Suppressor macrophage treated with lipopolysaccharide for 1 hour (primary cell): Measurements from ENCODE around the gene C10orf53.

ENCODE experiments used
- DNase-seq, 3 donors: peaks; one replicate each; pipeline ENCODE4 v3.0.0-alpha.2; 2020 to 2022

The C10orf53 gene, protein sequence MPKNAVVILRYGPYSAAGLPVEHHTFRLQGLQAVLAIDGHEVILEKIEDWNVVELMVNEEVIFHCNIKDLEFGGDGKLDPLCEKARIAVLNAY

DNA sequence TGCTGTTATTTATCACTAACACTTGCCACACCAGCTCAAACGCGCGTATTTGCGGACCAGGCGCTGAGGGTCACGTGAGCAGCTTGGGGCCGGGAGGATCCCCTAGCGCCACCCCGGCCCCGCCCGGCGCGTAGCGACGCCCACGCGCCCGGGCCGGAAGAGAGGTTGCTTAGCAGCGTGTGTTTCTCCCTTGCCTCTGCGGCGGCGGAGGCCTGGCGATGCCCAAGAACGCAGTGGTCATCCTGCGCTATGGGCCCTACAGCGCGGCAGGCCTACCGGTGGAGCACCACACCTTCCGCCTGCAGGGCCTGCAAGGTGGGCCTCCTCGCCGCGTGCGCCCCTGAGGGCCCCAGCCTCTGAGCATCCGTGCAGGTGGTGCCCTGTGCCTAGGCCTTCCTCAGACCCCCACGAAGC lies at the start of gene C10orf53:
C10orf53 (plus strand) TSS at position 172 of the 414 bp plus-strand sequence; CDS start at position 219, 47 bp downstream.
- DNase-seq = peak; percentile 53 to 84 (median 69)

DNA sequence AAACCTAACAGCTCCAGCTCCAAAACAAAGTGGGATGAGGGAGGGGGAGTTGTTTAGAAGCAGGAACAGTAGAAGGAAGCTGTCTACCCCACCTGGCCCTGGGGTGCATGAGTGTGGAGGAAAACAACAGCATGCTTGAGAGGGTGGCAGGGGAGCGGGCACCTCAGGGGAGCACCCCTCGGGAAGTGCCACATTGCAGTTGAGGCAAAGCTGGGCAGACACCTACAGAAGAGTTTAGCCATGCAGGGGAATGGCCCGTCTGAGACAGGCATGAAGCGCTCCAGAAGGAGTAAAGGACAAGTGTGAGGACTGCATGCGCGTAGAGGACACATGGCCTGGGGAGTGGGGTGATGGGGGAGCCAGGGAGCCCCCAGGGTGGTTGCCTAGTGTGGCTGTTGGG lies 47.5 kb upstream of the C10orf53 start:
- no peak for DNase-seq

DNA sequence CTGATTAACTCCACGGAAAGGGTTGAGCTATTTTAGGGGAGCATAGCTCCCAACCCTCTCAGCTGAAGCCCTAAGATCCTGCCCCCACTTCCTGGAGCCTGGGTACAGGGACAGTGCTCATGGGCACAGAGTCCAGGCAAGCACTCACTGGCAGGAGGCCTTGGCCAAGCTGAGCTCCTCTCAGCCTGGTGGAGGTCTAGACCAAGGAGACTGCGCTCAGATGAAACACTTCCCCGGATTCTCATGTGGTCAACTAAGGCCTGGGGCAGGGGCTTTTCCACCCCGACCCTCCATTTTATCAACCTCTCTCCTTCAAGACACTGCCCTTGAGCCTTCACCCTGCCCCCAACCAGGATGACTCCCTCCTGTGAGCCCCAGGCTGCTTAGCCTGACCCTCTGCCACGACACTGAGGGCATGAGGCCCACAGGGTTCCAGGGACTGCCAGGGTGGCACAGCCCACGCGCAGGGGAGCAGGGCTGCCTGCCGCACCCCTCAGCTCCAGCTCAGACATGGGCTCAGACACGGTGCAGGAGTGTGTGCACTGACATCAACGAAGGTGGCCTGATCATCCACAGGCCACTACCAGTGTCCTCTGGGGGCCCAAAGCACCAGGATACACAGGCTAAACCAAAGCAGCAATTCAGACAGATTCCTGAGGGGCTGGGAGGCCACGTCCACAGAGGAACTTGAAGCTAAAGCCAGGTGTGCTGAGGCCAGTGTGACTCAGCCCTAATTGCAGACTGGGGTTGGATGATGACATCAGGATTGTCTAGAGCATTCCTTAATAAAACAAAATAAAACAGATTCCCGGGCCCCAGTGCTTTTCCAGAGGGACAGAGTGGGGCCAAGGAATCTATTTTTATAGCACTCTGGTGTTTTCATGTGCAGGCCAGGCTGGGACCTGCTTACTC lies 46.8 kb upstream of the C10orf53 start:
- DNase-seq = no peak

DNA sequence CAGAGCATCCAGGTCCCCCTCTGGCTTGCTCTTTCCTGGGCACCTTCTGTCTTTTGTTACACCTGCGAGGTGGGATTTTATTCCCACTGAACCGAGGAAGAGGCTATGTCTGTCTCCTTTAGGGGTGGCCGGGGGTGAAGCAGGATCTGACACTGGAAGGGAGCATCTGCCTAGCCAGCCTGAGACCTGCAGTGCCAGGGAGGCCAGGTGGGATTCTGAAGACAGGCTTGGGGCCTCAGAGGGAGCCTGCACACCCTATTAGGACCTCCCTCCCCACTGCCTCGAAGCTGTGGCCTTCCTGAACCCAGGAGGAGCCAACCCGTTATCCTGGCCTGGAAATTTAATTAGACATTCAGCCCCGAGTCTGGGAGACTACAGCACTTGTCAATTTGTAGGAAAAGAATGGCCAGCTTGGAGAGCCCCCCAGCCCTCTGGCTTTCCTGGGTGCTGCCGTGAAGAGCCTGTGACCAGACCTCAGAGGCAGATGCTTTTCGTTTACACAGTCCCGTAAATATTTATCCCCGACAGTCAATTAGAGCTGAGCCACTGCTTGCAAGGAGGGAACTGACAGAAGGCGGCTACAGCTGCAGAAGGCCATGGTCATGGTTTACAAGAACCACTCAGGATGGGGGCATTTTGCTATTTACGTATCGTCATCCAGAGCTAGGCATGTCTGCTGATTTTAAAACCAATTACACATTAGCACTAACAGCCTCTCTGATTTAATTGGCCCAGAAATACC lies 46.0 kb upstream of the C10orf53 start:
- no peak for DNase-seq

DNA sequence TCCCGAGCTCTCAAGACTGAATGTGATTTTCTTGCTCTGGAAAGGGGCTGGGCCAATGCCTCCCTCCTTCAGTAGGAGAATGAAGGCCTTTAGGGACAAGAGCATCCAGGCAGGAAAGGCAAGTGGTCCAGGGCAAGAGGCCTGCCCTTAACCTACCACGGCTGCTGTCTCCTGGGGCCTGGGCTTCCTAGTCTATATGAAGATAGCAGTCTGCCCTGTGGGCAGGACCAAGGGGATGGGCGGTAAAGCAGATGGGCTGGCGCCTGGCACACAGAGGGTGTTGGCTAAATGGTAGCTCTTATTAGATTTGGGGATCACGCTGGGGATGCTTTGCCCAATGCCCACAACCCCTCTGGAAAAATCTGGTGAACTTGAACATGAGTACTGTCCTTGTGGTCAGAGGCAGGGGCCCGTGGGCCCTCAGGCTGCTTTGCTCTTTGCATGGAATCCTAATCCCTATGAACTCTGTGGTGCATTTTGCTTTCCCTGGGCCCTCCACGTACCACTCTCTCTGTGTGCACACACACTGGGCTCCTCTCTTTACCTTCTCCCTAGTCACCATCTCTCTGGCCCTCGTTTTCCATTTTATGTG lies 45.3 kb upstream of the C10orf53 start:
- no peak for DNase-seq

DNA sequence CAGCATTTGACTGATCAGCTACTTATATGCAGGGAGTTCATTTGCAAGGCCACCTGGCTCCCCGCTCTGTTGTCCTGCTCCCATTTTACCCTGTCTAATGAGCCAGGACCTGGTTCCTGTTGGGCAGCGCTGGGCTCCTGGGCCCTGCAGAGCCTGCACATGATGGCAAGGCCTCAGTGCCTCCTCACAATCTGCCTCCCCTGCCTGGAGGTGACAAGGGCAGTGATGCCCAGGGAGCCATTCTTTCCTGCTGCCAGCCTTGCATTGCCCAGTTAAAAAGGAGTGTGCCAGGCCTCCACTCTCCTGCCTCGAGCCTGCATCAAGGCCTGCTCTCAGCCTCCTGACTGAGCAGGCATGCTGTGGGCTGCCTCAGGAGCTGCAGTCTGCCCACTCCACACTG lies 37.1 kb upstream of the C10orf53 start:
- DNase-seq = no peak

DNA sequence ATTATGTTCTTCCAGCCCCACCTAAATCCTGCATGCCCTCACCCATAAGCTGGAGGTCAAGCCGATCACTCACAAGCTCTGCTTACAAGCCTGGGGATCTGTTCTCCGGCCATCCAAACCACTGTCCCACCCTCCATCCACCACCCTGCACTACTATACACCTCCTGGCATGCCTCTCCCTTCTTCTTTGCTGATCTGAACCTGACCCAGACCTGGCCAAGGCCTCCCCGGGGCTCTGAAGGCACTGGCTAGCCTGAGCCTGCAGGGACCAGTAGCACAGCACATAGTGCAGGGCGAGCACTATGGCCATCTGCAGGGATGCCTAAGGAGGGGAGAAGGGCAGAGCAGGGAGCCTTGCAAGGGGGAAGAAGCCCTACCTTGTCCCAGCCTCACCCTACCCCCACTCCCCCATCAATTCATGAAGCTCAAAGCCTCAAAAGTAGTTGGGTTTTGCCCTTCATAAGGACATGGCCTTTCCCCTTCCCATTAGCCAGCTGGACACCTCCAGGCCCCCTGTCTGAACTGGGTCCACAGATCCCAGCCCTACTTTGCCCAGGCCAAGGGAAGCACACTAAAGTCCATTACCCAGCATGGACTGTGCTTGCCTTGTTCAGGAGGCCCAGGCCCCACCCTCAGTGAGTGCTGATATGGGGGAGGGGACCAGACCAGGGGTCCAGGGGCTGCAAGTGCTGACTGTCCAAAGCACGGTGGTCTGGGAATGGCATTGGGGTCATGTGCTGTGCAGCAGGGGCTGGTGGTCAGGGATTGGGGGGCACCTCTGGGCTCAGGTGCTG lies 36.0 kb upstream of the C10orf53 start:
- no peak for DNase-seq

DNA sequence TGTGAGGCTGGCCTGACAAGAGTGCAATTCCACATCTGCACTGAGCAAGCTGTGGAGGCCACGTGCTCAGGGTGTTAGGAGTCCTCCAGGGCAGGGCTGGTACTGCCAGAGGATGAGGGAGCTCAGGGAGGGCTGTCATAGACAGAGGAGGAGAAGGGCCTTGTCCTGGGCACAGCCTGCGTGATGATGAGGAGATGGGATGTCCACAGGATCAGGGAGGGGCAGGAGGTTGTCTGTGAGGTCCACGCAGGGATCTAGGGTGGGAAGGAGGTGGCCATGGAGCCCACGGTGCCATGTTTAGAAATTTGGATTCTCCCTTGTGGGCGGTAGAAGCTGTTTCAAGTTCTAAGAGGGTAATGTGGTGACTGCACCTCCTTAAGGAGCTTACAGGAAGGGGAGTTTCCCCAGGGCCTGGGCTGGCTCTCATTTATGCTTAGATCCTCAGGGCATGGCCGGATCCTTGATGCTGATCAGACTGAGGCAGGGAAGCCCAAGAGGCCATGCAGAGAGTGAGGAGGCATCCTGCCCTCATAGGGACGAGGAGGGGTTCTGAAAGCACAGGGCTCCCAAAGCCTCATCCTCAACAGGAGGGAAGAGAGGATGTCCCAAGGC lies 35.3 kb upstream of the C10orf53 start:
- DNase-seq = peak in 1 of 3 donors; percentile 2

DNA sequence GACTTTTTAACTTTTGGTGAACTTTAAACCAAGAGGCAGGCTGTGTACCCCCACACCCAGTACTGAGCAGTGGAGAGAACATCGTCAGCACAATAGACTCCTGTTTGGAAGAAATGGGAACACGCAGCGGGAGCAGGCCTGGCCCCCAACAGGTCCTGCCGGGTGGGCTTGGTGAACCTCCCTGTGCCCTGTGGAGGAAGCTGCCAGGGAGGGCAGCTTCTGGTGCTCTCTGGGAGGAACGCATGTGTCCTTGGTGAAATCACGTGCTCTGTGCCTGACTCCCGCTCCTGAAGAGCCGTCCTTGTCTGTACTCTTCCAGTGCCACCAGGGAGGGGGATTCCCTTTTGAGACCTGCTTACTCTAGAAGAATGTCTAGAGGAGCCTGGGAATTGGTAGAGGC lies 34.0 kb upstream of the C10orf53 start:
- DNase-seq = no peak

DNA sequence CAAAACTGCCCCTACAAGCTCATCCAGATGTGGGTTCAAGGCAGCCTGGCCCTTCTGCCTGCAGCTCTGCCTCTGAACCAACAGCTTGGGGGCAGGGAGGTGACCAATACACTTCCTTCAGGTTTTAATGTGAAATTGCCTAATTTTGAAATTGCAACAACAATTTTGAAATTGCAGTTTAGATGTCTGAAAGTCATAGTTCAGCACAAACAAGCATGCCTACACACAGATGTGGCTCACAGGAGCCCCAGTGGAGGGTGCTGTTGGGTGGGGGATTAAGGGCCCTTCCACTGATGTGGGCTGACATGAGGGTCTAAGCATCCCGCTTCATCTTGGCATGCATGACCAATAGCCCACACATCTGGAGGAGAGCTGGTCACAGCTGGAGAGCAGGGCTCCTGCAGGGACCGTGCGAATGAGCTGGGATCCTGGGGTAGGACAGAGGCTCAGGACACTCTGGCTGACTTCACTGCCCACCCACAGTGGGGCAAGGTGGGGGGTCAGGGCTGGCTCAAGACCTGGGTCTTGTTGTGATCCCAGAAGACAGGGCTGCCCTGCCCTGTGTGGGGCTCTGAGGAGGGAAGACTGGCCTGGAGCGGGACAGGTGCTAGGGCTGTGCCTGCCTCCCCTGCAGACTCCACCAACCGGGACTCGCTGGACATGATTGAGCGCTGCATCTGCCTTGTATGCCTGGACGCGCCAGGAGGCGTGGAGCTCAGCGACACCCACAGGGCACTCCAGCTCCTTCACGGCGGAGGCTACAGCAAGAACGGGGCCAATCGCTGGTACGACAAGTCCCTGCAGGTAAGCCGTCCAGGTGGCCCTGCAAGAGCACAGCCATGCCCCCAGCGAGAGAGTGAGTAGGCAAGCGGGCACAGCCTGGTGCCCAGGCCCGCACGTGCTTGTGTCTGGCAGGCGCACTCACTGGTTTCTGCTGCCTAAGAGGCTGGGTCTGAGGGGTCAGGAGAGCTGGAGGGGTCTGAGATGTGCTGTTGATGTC lies 33.3 kb upstream of the C10orf53 start:
- peak in 1 of 3 donors; percentile 29 for DNase-seq

DNA sequence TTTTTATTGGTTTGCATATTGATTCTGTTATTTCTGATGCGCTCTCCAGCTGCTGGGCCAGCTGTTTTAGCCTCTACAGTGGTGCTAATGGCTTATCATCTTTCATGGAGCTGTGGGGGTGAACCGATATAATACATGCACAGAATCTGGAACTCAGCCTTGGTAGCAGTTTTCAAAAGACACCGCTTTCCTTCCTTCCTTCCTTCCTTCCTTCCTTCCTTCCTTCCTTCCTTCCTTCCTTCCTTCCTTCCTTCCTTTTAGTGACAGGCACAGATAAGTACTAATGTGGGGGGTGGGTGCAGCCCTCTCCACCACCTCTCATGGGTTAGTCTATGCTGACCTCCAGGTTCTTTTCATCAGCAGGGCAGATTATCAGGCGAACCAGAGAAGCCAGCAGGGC lies 31.9 kb upstream of the C10orf53 start:
- DNase-seq = no peak

DNA sequence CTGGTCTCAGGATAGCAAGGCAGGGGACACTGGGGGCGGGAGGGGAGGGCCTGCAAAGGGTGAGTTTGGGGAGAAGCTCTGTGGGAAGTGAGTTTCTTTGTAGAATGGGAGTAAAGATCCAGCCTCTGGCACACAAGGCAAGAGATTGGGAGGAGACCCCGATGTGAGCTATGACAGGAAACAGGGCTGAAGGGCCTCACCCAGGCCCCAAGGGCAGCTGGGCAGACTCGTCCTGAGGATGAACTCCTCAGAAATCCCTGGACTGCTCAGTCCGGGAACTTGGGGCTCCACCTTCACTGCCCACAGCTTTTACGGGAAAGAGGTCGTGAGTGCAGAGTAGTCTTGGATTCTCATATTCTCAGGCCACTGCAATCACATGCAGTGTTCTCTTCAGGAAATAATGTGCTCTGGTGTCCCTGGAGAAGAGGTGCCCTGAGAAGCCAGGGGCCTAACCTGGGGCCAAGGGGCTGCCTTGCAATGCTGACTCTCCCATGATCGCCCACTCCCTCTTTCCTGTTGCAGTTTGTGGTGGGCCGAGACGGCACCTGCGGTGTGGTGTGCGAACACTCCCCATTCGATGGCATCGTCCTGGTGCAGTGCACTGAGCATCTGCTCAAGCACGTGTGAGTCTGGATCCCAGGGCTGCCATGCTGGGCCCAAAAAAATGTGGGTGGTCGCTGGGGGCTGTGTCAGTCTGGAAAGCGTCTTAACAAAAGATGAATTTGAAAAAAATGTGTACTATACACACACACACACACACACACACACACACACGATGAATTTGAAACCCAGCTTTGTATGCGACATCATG lies 31.3 kb upstream of the C10orf53 start:
- DNase-seq = no peak

DNA sequence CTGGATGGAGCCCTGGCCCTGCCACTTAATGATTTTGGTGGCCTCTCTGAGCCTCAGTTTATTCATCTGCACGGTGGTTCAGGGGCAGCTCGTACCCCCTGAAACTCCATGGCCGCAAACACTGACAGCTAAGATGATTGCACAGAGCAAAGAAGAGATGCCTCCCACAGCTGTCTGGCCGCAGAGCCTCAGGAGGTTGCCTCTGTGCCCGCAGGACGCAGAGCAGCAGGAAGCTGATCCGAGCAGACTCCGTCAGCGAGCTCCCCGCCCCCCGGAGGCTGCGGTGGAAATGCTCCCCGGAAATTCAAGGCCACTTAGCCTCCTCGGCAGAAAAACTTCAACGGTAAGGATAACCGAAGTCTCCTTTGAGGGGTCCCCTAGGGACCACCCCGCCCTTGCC lies 30.2 kb upstream of the C10orf53 start:
- no peak for DNase-seq

DNA sequence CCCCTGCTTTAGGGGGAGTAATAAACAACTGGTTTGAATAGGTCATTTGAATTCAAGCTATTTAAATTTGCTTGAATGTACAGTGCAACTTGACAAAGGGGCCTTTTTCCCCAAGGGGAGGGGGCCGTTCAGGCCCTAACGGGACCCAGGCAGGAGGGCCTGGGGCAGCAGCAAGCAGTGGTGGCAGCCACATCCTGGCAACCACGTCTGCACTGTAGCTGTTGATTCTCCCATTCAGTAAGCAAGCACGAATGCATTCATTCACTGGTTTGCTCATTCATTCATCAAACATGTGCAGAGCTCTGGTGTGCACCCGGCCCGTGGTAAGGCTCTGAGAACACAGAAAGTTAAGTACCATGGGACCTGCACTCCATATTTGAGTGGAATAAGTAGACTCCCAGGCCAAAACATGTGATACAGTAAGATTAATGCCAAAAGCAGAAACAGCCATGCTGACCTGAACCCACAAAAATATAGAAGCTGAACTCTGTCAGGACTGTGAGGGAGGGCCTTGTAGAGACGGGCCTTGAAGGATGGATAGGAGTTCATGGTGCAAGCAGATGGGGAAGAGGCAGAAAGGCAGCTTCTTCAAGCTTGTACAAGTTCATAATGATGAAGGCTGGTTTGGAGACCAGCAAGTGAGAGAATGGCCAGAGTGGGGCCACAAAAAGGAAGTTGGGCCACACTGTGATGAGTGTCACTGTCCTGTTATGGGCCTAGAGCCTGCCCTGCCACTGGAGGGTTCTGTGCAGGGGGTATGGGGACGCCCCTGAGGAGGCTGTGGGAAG lies 29.3 kb upstream of the C10orf53 start:
- DNase-seq = no peak

DNA sequence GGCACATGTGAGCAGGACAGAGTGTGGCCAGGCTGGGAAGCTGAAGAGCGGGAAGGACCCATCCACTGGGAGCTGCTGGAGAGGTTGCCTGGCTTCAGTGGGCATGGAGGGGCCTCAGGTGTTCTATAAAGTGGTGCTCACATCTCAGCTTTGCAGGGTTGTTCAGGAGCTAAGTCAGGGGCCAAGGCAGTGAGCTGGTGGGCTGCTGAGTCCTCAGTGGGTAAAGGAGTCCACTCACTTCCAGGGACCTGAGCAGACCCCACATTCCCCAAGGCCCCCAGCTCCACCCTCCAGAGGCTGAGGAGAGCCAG lies 28.8 kb upstream of the C10orf53 start:
- DNase-seq = no peak

DNA sequence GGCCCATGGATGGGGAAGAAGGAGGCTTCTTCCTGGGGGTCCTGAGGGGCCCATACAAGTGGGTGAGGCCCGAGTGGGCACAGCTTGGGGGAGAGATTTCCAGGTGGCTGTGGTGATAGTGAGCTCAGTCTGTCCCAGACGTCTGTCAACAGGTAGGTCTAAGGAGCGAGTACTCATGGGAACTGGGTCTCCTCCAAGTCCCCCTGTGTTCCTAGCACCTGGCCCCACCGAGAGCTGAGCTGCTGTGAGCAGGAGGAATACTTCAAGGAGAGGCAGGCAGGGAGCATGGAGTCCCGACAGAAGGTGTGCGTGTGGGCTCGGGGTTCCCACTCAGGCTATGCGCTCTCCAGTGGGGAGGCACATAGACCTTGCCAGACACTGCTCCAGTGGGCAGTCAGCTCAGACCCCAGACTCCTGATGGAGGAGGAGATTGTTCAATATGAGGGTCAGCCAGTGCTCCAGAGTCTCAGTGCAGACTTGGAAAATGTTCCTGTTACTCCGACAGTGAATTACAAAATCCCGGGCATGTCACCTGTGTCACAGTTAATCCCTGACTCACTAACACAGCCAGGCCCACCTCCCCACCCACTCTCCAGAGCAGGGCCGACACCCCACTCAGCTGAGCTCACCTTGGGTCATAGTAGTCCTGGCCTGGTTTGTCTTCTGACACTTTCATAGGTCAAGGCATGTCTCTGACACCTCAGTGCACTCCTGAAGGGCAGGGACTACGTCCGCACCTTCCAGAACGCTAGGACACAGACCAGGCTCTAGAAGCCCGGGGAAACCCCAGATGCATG lies 28.2 kb upstream of the C10orf53 start:
- DNase-seq = no peak

DNA sequence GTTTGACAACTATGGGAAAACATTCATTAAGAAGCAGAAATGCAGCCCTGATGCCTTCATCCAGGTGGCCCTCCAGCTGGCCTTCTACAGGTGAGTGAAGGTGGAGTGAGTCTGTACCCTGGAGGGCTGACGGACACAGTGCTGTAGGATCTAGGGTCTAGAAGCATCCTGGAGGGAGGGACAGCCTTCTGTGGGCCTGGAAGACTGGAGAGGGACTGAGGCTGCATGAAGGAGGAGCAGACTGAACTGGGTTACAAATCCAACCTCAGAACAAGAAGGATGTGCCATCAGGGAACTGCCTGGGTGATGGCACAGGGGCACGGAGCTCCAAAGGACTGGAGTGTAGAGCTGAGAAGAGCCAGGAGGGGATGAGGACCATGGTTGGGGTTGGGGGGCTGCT lies 27.5 kb upstream of the C10orf53 start:
- DNase-seq = no peak
